A549 (cell line): ENCODE results near the gene RHOF. TPM values are rescaled to one million over a fixed set of nuclear protein-coding genes. Genes with fewer than 3 reads are reported as not detected.

Experiments used
- ATAC-seq, 2 experiments: fragments of 200-7000 bp in 1 of 2; fragments of >200 bp in 1 of 2; cut with Nextera tagmentation in 1 of 2; cut with Tn5 transposase in 1 of 2; 3 replicates each; pipeline versions ENCODE4 v1.8.0 to v1.9.1; 2018 to 2020; ENCODE audit warnings: mild to moderate bottlenecking in 1 of 2, moderate library complexity in 1 of 2
- CTCF ChIA-PET: fragments of 300-600 bp; sonication (Branson Sonifier 250); formaldehyde crosslinking; extraction: SDS; loops from one replicate; lab custom pipeline; 2021; ENCODE audit warnings: antibody characterized with exemption, inconsistent platforms; lab: Yijun Ruan, JAX
- POLR2A ChIA-PET: fragments of 350-600 bp; formaldehyde crosslinking; extraction: SDS; loops from one replicate; lab custom pipeline; 2021; ENCODE audit warnings: antibody characterized with exemption, inconsistent platforms; lab: Yijun Ruan, JAX
- DNase-seq, 2 experiments: peaks; one replicate each; pipeline versions ENCODE4 v3.0.0 to v3.0.0-alpha.2; 2011 to 2016; ENCODE audit warnings: low read depth in 1 of 2, low spot score in 1 of 2
- FAIRE-seq: peaks from 2 replicates; lab custom pipeline; 2011; peaks lifted over from hg19 to GRCh38; lab: Jason Lieb, UNC
- H3K27ac ChIP-seq, 2 experiments: fragments of >200 bp; sonication (Bioruptor Twin); formaldehyde crosslinking; 3 replicates each; pipeline ENCODE4 v1.5.1; 2016 to 2017
- H3K4me1 ChIP-seq: fragments of >200 bp; sonication (Bioruptor Twin); formaldehyde crosslinking; 3 replicates; pipeline ENCODE4 v1.6.1; 2016
- H3K4me2 ChIP-seq: fragments of >200 bp; sonication (Bioruptor Twin); formaldehyde crosslinking; 3 replicates; pipeline ENCODE4 v1.6.1; 2016
- H3K4me3 ChIP-seq: fragments of >200 bp; sonication (Bioruptor Twin); formaldehyde crosslinking; 3 replicates; pipeline ENCODE4 v1.5.1; 2016
- H3K9me3 ChIP-seq: fragments of >200 bp; sonication (Bioruptor Twin); formaldehyde crosslinking; 3 replicates; pipeline ENCODE4 v1.6.1; 2016
- ATOH8 ChIP-seq: fragments of 250-450 bp; sonication (Bioruptor Pico); IDR thresholded peaks from 2 replicates; pipeline ENCODE4 v1.5.0; 2020; ENCODE audit warnings: low read depth, mild to moderate bottlenecking, moderate library complexity
- CBX2 ChIP-seq: fragments of 200-600 bp; sonication (generic); IDR thresholded peaks from 2 replicates; pipeline ENCODE4 v1.6.1; 2016; ENCODE audit warnings: low read depth, mild to moderate bottlenecking, borderline replicate concordance
- CBX8 ChIP-seq: fragments of 200-600 bp; sonication (generic); IDR thresholded peaks from 2 replicates; pipeline ENCODE4 v1.6.1; 2016
- CEBPB ChIP-seq, 2 experiments: fragments of >200 bp in 1 of 2; sonication (Bioruptor Twin) in 1 of 2; formaldehyde crosslinking in 1 of 2; IDR thresholded peaks; 2 replicates each; pipeline ENCODE4 v1.6.1; 2012 to 2016
- CHD2 ChIP-seq: fragments of 150-350 bp; IDR thresholded peaks from 2 replicates; pipeline ENCODE4 v1.6.1; 2014; ENCODE audit warnings: low read length; ENCODE audit not compliant: partially characterized antibody
- CHD4 ChIP-seq: fragments of 200-600 bp; sonication (generic); IDR thresholded peaks from 2 replicates; pipeline ENCODE4 v1.6.1; 2016; ENCODE audit warnings: antibody characterized with exemption, mild to moderate bottlenecking, borderline replicate concordance
- CTCF ChIP-seq: fragments of >200 bp; sonication (Bioruptor Twin); formaldehyde crosslinking; IDR thresholded peaks from 3 replicates; pipeline ENCODE4 v1.5.1; 2016
- ELK1 ChIP-seq: fragments of 150-350 bp; IDR thresholded peaks from 2 replicates; pipeline ENCODE4 v1.6.1; 2014; ENCODE audit warnings: low read depth, mild to moderate bottlenecking, low read length
- ESRRA ChIP-seq: fragments of 150-350 bp; IDR thresholded peaks from 2 replicates; pipeline ENCODE4 v1.6.1; 2014; ENCODE audit warnings: mild to moderate bottlenecking, low read length, borderline replicate concordance
- FOSB ChIP-seq: fragments of 250-450 bp; sonication (Bioruptor Pico); IDR thresholded peaks from 2 replicates; pipeline ENCODE4 v1.5.0; 2020; ENCODE audit warnings: mild to moderate bottlenecking, moderate library complexity
- HDAC2 ChIP-seq: fragments of 200-600 bp; sonication (generic); IDR thresholded peaks from 2 replicates; pipeline ENCODE4 v1.6.1; 2016
- HOXB5 ChIP-seq: fragments of 250-450 bp; sonication (Bioruptor Pico); IDR thresholded peaks from 2 replicates; pipeline ENCODE4 v1.5.0; 2020; ENCODE audit warnings: mild to moderate bottlenecking, moderate library complexity
- KDM1A ChIP-seq: fragments of 200-600 bp; sonication (generic); IDR thresholded peaks from 2 replicates; pipeline ENCODE4 v1.6.1; 2016; ENCODE audit warnings: low read depth, mild to moderate bottlenecking
- KDM5A ChIP-seq: fragments of 200-600 bp; sonication (generic); IDR thresholded peaks from 2 replicates; pipeline ENCODE4 v1.6.1; 2016; ENCODE audit warnings: antibody characterized with exemption, mild to moderate bottlenecking
- MAFK ChIP-seq: fragments of 450-650 bp; IDR thresholded peaks from 2 replicates; pipeline ENCODE4 v1.6.1; 2014; ENCODE audit not compliant: partially characterized antibody
- MYC ChIP-seq: IDR thresholded peaks from 2 replicates; pipeline ENCODE4 v1.6.1; 2012; ENCODE audit warnings: mild to moderate bottlenecking, inconsistent platforms, low read length, improper control_type of control experiment, borderline replicate concordance
- NPAS2 ChIP-seq: fragments of 250-450 bp; sonication (Bioruptor Pico); IDR thresholded peaks from 2 replicates; pipeline ENCODE4 v1.8.0; 2022; ENCODE audit warnings: mild to moderate bottlenecking, moderate library complexity, borderline replicate concordance
- RAD21 ChIP-seq, 2 experiments: fragments of >200 bp in 1 of 2; sonication (Bioruptor Twin) in 1 of 2; formaldehyde crosslinking in 1 of 2; IDR thresholded peaks in 1 of 2; conservative IDR thresholded peaks in 1 of 2; 2 replicates in 1 of 2; 3 replicates in 1 of 2; pipeline ENCODE4 v1.6.1; 2012 to 2018; ENCODE audit warnings: inconsistent platforms in 1 of 2
- RARB ChIP-seq: fragments of 250-450 bp; sonication (Bioruptor Pico); IDR thresholded peaks from 2 replicates; pipeline ENCODE4 v1.8.0; 2021; ENCODE audit warnings: mild to moderate bottlenecking, moderate library complexity
- TFCP2L1 ChIP-seq: fragments of 250-450 bp; sonication (Bioruptor Pico); IDR thresholded peaks from 2 replicates; pipeline ENCODE4 v1.5.0; 2021; ENCODE audit warnings: mild to moderate bottlenecking
- ZC3H11A ChIP-seq: fragments of 450-650 bp; IDR thresholded peaks from 2 replicates; pipeline ENCODE4 v1.6.1; 2014; ENCODE audit warnings: antibody characterized with exemption, mild to moderate bottlenecking
- ZFP36 ChIP-seq: fragments of 450-650 bp; IDR thresholded peaks from 2 replicates; pipeline ENCODE4 v1.6.1; 2014; ENCODE audit warnings: borderline replicate concordance; ENCODE audit not compliant: partially characterized antibody
- ZSCAN20 ChIP-seq: fragments of 250-450 bp; sonication (Bioruptor Pico); IDR thresholded peaks from 2 replicates; pipeline ENCODE4 v1.8.0; 2022; ENCODE audit warnings: mild to moderate bottlenecking, moderate library complexity
- WGBS: methylation state at CpG from one replicate; pipeline ENCODE4 v1.1.6; 2017; ENCODE audit errors: missing lambda C conversion rate; 5-methylcytosine and 5-hydroxymethylcytosine counted together
- polyA plus RNA-seq, 4 experiments: library from polyadenylated mRNA; depleted of rRNA in 3 of 4; stranded (reverse); fragments of >200 nt; fragmentation: RNase III in 1 of 4; extraction: RNeasy Plus Mini Kit Qiagen cat#74134 plus additional on column Dnase treatment in 1 of 4; gene quantifications; 2 replicates in 3 of 4; 3 replicates in 1 of 4; pipeline ENCODE4 v1.2.3, GENCODE V29; 2011 to 2017
- TF ChIP-seq, protein P1 (sequence below): IDR thresholded peaks from 2 replicates; pipeline ENCODE4 v1.6.1; 2012
- TF ChIP-seq, protein P2 (sequence below): IDR thresholded peaks from 2 replicates; pipeline ENCODE4 v1.6.1; 2012

RHOF gene
- polyA plus RNA-seq, 2 of the 4 experiments (the other 2 are of a cell fraction): 47.1 to 52.3 TPM

GRCh38 chr12:121812921-121813896, 19.7 kb upstream of the RHOF start:
- Histone ChIP-seq H3K4me2 (peak overlapping the region; percentile 97), H3K9me3 (no peaks in the 10 kb centered on the region), H3K4me1 (peaks cover 31% of the 10 kb centered on the region)
- TF ChIP-seq ZFP36 (peak; percentile 27), HOXB5 (CRISPR knock-in tag) (no peak), CEBPB (IDR thresholded peaks at IDR 0.05) (peak; percentile 45 to 59; a peak in 3 of 4 replicates), ELK1 (no peak)
- TF ChIP-seq, protein P1, sequence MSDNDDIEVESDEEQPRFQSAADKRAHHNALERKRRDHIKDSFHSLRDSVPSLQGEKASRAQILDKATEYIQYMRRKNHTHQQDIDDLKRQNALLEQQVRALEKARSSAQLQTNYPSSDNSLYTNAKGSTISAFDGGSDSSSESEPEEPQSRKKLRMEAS: no peak
- TF ChIP-seq, all 56 proteins: peak for 2
- DNase-seq (no peak), ATAC-seq (peak in 1 of 2 experiments; percentile 2; a peak in 3 of 6 replicates), FAIRE-seq (no peak)
- peak overlapping the region; percentile 53; the same call in 2 of the 3 replicates for H3K4me3 ChIP-seq
- 69% methylated on average over 25 of the region's 25 CpGs for whole genome bisulfite sequencing
- peak overlapping the region; percentile 2 to 85; a peak in 5 of 6 replicates for H3K27ac ChIP-seq
- ChIA-PET POLR2A (interaction anchor here (0.5 to 2.9 kb wide), 4 partner anchors 11 to 523 kb away, joined by 3 to 43 read pairs (median 20); partner anchors contain the start of genes RHOF and SETD1B), CTCF (interaction anchor here (1.8 to 72.2 kb wide), 7 partner anchors 3 to 114 kb away, joined by 7 to 2657 read pairs (median 15); partner anchors contain the start of genes PSMD9, RHOF and SETD1B)

- H3K4me2 ChIP-seq: peak overlapping the region; percentile 97
- peaks cover 32% of the 10 kb centered on the region for H3K4me1 ChIP-seq
- WGBS: 61% methylated on average over 6 of the region's 26 CpGs
- peak; percentile 69 to 87 for ATAC-seq
- peak overlapping the region; percentile 53 for H3K4me3 ChIP-seq
- no peaks in the 10 kb centered on the region for H3K9me3 ChIP-seq
- DNase-seq: peak; percentile 82 to 92
- POLR2A ChIA-PET: interaction anchor here (0.5 to 2.9 kb wide), 7 partner anchors 10 to 524 kb away, joined by 3 to 43 read pairs (median 5); partner anchors contain the start of genes PSMD9, RHOF and SETD1B
- H3K27ac ChIP-seq: peak overlapping the region; percentile 74 to 85
- CTCF ChIA-PET: interaction anchor here (0.6 to 72.2 kb wide), 29 partner anchors 2 to 276 kb away, joined by 3 to 2657 read pairs (median 3); partner anchors contain the start of genes PSMD9, RHOF and SETD1B
- FAIRE-seq: no peak
- TF ChIP-seq TFCP2L1 (CRISPR knock-in tag) (0 out of 2 replicates have a peak, but pooled peaks have one; percentile 45), ELK1 (no peak), ZSCAN20 (CRISPR knock-in tag) (no peak), ATOH8 (CRISPR knock-in tag) (no peak), ZC3H11A (no peak), ESRRA (0 out of 2 replicates have a peak, but pooled peaks have one; percentile 18), ZFP36 (peak; percentile 50), RARB (CRISPR knock-in tag) (no peak), FOSB (CRISPR knock-in tag) (no peak), CTCF (peak; percentile 39; the same call in 2 of the 3 replicates), KDM1A (peak; percentile 100), NPAS2 (no peak), CHD2 (no peak), MYC (no peak), MAFK (no peak), HDAC2 (peak; percentile 99), CBX8 (no peak), RAD21 (conservative IDR thresholded peaks at IDR 0.05 in 1 of 2, IDR thresholded peaks at IDR 0.05 in 1 of 2) (peak in 1 of 2 experiments; percentile 22; a peak in 1 of 5 replicates), CHD4 (peak; percentile 96), KDM5A (peak; percentile 55), CBX2 (no peak)
- TF ChIP-seq, protein P2, sequence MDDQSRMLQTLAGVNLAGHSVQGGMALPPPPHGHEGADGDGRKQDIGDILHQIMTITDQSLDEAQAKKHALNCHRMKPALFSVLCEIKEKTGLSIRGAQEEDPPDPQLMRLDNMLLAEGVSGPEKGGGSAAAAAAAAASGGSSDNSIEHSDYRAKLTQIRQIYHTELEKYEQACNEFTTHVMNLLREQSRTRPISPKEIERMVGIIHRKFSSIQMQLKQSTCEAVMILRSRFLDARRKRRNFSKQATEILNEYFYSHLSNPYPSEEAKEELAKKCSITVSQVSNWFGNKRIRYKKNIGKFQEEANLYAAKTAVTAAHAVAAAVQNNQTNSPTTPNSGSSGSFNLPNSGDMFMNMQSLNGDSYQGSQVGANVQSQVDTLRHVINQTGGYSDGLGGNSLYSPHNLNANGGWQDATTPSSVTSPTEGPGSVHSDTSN: no peak
- TF ChIP-seq, protein P1: 0 out of 2 replicates have a peak, but pooled peaks have one; percentile 15
Measured at GRCh38 chr12:121812320-121812871, 18.9 kb upstream of the RHOF start.
